ENCODE data around the gene CCL8. TPM values are rescaled to one million over a fixed set of nuclear protein-coding genes. Genes with fewer than 3 reads are reported as not detected.

The CCL8 gene
- total and polyA plus RNA-seq, 7 experiments from 2014 or later, result not detected

- intact Hi-C loops (cut with micrococcal nuclease), result no loop called here
- Histone ChIP-seq H3K27me3 (ENCODE audit: control insufficient read depth in 2 of 2, insufficient read depth in 2 of 2, low read length in 2 of 2) (no peaks in the 10 kb centered on the region), H3K36me3 (ENCODE audit: control insufficient read depth in 2 of 3, insufficient read depth in 3 of 3, low read length in 3 of 3) (no peaks in the 10 kb centered on the region), H3K4me1 (ENCODE audit: control insufficient read depth in 2 of 2, insufficient read depth in 2 of 2, low read length in 2 of 2) (no peaks in the 10 kb centered on the region), H3K4me3 (ENCODE audit: low read length) (no peak within 1 kb of the TSS), H3K27ac (ENCODE audit: low read depth, low read length) (no peak within 1 kb of the TSS), H3K9me3 (ENCODE audit: control insufficient read depth in 2 of 3, low read length in 3 of 3) (no peaks in the 10 kb centered on the region)
- no peak for ATAC-seq
- CTCF ChIA-PET, result interaction anchor here (2.0 kb wide), 1 partner anchor 9 kb away, joined by 7 read pairs; no protein-coding TSS in a partner anchor
- Mint-ChIP-seq H3K4me1 (peaks cover 5 to 53% (median 8%) of the 10 kb centered on the region in 7 donors), H3K9me3 (no peaks in the 10 kb centered on the region), H3K27ac (no peak within 1 kb of the TSS), H3K4me3 (no peak within 1 kb of the TSS), H3K36me3 (no peaks in the 10 kb centered on the region), H3K27me3 (peaks cover 12 to 40% (median 15%) of the 10 kb centered on the region in 5 donors)
- POLR2A ChIA-PET, result no interaction called here
- no peak for DNase-seq
These were observed 44.0 kb downstream of the CCL8 start, which contains the start of gene CCL1 for GRCh38 chr17:34363183-34363661. TSS of gene CCL1 (minus strand) at chr17:34363233. CDS start at chr17:34363161, 72 bp downstream.

- Mint-ChIP-seq H3K27ac (no peak overlapping the region), H3K9me3 (no peaks in the 10 kb centered on the region), H3K36me3 (no peaks in the 10 kb centered on the region), H3K27me3 (peaks cover 6 to 40% (median 15%) of the 10 kb centered on the region in 5 donors), H3K4me3 (peak overlapping the region in 1 of 10 donors; percentile 56), H3K4me1 (peaks cover 5 to 53% (median 8%) of the 10 kb centered on the region in 7 donors)
- Histone ChIP-seq H3K4me1 (ENCODE audit: control insufficient read depth in 2 of 2, insufficient read depth in 2 of 2, low read length in 2 of 2) (no peaks in the 10 kb centered on the region), H3K36me3 (ENCODE audit: control insufficient read depth in 2 of 3, insufficient read depth in 3 of 3, low read length in 3 of 3) (no peaks in the 10 kb centered on the region), H3K9me3 (ENCODE audit: control insufficient read depth in 2 of 3, low read length in 3 of 3) (no peaks in the 10 kb centered on the region), H3K4me3 (ENCODE audit: low read length) (no peak overlapping the region), H3K27me3 (ENCODE audit: control insufficient read depth in 2 of 2, insufficient read depth in 2 of 2, low read length in 2 of 2) (no peaks in the 10 kb centered on the region), H3K27ac (ENCODE audit: low read depth, low read length) (no peak overlapping the region)
- ATAC-seq, result no peak
- ChIA-PET POLR2A (no interaction called here), CTCF (no interaction called here)
- intact Hi-C loops (cut with micrococcal nuclease), result no loop called here
- no peak for DNase-seq
These were observed 45.5 kb downstream of the CCL8 start for GRCh38 chr17:34364751-34365150.

GRCh38 chr17:34365340-34365739 lies 46.1 kb downstream of the CCL8 start:
- no peaks in the 10 kb centered on the region for H3K27me3 ChIP-seq (ENCODE audit: control insufficient read depth in 2 of 2, insufficient read depth in 2 of 2, low read length in 2 of 2)
- H3K4me1 ChIP-seq (ENCODE audit: control insufficient read depth in 2 of 2, insufficient read depth in 2 of 2, low read length in 2 of 2), result no peaks in the 10 kb centered on the region
- peak overlapping the region in 1 of 10 donors; percentile 56 for H3K4me3 Mint-ChIP-seq
- H3K9me3 ChIP-seq (ENCODE audit: control insufficient read depth in 2 of 3, low read length in 3 of 3), result no peaks in the 10 kb centered on the region
- H3K4me3 ChIP-seq (ENCODE audit: low read length), result no peak overlapping the region
- peak overlapping the region in 1 of 9 donors; percentile 60 for H3K27ac Mint-ChIP-seq
- H3K36me3 Mint-ChIP-seq, result no peaks in the 10 kb centered on the region
- no peak for ATAC-seq
- H3K36me3 ChIP-seq (ENCODE audit: control insufficient read depth in 2 of 3, insufficient read depth in 3 of 3, low read length in 3 of 3), result no peaks in the 10 kb centered on the region
- no peak overlapping the region for H3K27ac ChIP-seq (ENCODE audit: low read depth, low read length)
- peaks cover 5 to 59% (median 8%) of the 10 kb centered on the region in 7 donors for H3K4me1 Mint-ChIP-seq
- no peak for DNase-seq
- intact Hi-C loops (cut with micrococcal nuclease), result no loop called here
- H3K9me3 Mint-ChIP-seq, result no peaks in the 10 kb centered on the region
- CTCF ChIA-PET, result no interaction called here
- H3K27me3 Mint-ChIP-seq, result peaks cover 6 to 40% (median 15%) of the 10 kb centered on the region in 5 donors
- POLR2A ChIA-PET, result no interaction called here

GRCh38 chr17:34366010-34366409 lies 46.8 kb downstream of the CCL8 start:
- Histone ChIP-seq H3K4me3 (ENCODE audit: low read length) (no peak overlapping the region), H3K27ac (ENCODE audit: low read depth, low read length) (no peak overlapping the region), H3K27me3 (ENCODE audit: control insufficient read depth in 2 of 2, insufficient read depth in 2 of 2, low read length in 2 of 2) (no peaks in the 10 kb centered on the region), H3K36me3 (ENCODE audit: control insufficient read depth in 2 of 3, insufficient read depth in 3 of 3, low read length in 3 of 3) (no peaks in the 10 kb centered on the region), H3K4me1 (ENCODE audit: control insufficient read depth in 2 of 2, insufficient read depth in 2 of 2, low read length in 2 of 2) (no peaks in the 10 kb centered on the region), H3K9me3 (ENCODE audit: control insufficient read depth in 2 of 3, low read length in 3 of 3) (no peaks in the 10 kb centered on the region)
- Mint-ChIP-seq H3K27me3 (peaks cover 6 to 40% (median 15%) of the 10 kb centered on the region in 5 donors), H3K36me3 (no peaks in the 10 kb centered on the region), H3K27ac (peak overlapping the region in 1 of 9 donors; percentile 39), H3K9me3 (no peaks in the 10 kb centered on the region), H3K4me1 (peaks cover 3 to 63% (median 8%) of the 10 kb centered on the region in 7 donors), H3K4me3 (no peak overlapping the region)
- no peak for ATAC-seq
- intact Hi-C loops (cut with micrococcal nuclease), result no loop called here
- POLR2A ChIA-PET, result no interaction called here
- CTCF ChIA-PET, result no interaction called here
- no peak for DNase-seq

- peaks cover 0 to 64% (median 8%) of the 10 kb centered on the region in 7 donors for H3K4me1 Mint-ChIP-seq
- H3K27ac Mint-ChIP-seq, result peak overlapping the region in 1 of 9 donors; percentile 39
- H3K36me3 ChIP-seq (ENCODE audit: control insufficient read depth in 2 of 3, insufficient read depth in 3 of 3, low read length in 3 of 3), result no peaks in the 10 kb centered on the region
- CTCF ChIA-PET, result no interaction called here
- no peaks in the 10 kb centered on the region for H3K36me3 Mint-ChIP-seq
- no peaks in the 10 kb centered on the region for H3K27me3 ChIP-seq (ENCODE audit: control insufficient read depth in 2 of 2, insufficient read depth in 2 of 2, low read length in 2 of 2)
- no peak overlapping the region for H3K4me3 ChIP-seq (ENCODE audit: low read length)
- intact Hi-C loops (cut with micrococcal nuclease), result no loop called here
- H3K4me1 ChIP-seq (ENCODE audit: control insufficient read depth in 2 of 2, insufficient read depth in 2 of 2, low read length in 2 of 2), result no peaks in the 10 kb centered on the region
- H3K9me3 Mint-ChIP-seq, result no peaks in the 10 kb centered on the region
- H3K4me3 Mint-ChIP-seq, result no peak overlapping the region
- no peak overlapping the region for H3K27ac ChIP-seq (ENCODE audit: low read depth, low read length)
- POLR2A ChIA-PET, result no interaction called here
- no peak for ATAC-seq
- DNase-seq, result no peak
- H3K27me3 Mint-ChIP-seq, result peaks cover 6 to 39% (median 15%) of the 10 kb centered on the region in 5 donors
- H3K9me3 ChIP-seq (ENCODE audit: control insufficient read depth in 2 of 3, low read length in 3 of 3), result no peaks in the 10 kb centered on the region
These were observed 47.4 kb downstream of the CCL8 start for GRCh38 chr17:34366529-34367107.

- POLR2A ChIA-PET, result no interaction called here
- Mint-ChIP-seq H3K27ac (no peak overlapping the region), H3K27me3 (peaks cover 1 to 29% (median 15%) of the 10 kb centered on the region in 5 donors), H3K4me1 (peaks cover 0 to 61% (median 8%) of the 10 kb centered on the region in 7 donors), H3K9me3 (peaks cover 0 to 2% (median 0%) of the 10 kb centered on the region in 11 donors), H3K36me3 (no peaks in the 10 kb centered on the region), H3K4me3 (no peak overlapping the region)
- H3K27me3 ChIP-seq (ENCODE audit: control insufficient read depth in 2 of 2, insufficient read depth in 2 of 2, low read length in 2 of 2), result no peaks in the 10 kb centered on the region
- no peaks in the 10 kb centered on the region for H3K9me3 ChIP-seq (ENCODE audit: control insufficient read depth in 2 of 3, low read length in 3 of 3)
- ATAC-seq, result no peak
- H3K4me3 ChIP-seq (ENCODE audit: low read length), result no peak overlapping the region
- intact Hi-C loops (cut with micrococcal nuclease), result no loop called here
- no peaks in the 10 kb centered on the region for H3K36me3 ChIP-seq (ENCODE audit: control insufficient read depth in 2 of 3, insufficient read depth in 3 of 3, low read length in 3 of 3)
- H3K27ac ChIP-seq (ENCODE audit: low read depth, low read length), result no peak overlapping the region
- H3K4me1 ChIP-seq (ENCODE audit: control insufficient read depth in 2 of 2, insufficient read depth in 2 of 2, low read length in 2 of 2), result no peaks in the 10 kb centered on the region
- DNase-seq, result no peak
- CTCF ChIA-PET, result interaction anchor here (0.7 kb wide), 1 partner anchor 8 kb away, joined by 3 read pairs; no protein-coding TSS in a partner anchor
These were observed 48.4 kb downstream of the CCL8 start for GRCh38 chr17:34367486-34368195.

Measured in naive thymus-derived CD4-positive, alpha-beta T cell (primary cell).